ENCODE results near the gene CAMTA1.

The CAMTA1 gene

DNA sequence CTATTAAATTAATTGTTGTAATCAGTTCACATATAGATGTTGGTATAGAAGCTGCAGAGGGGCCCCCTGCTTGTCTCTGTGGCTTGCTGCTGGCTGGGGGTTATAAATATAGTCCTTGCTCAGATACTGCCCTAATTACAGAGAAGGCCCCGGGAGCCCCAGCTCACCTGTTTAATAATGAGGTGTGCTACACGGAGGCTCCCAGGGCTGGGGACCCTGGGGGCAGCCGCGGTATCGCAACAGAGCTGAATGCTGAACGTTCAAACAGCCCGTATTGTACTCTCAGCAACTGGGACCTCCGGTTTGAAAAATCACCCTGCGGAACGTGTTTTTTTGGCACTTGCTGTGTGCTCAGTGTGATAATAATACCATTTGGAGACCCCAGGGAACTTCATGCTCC, 309.3 kb downstream of the CAMTA1 start:
- DNase-seq: no peak

GRCh38 chr1:7095343-7095964, 310.2 kb downstream of the CAMTA1 start:
- no peak for DNase-seq

- no peak for DNase-seq
These were observed 312.8 kb downstream of the CAMTA1 start for GRCh38 chr1:7097938-7098592.

GRCh38 chr1:7098641-7099040, 313.4 kb downstream of the CAMTA1 start:
- DNase-seq: no peak

DNA sequence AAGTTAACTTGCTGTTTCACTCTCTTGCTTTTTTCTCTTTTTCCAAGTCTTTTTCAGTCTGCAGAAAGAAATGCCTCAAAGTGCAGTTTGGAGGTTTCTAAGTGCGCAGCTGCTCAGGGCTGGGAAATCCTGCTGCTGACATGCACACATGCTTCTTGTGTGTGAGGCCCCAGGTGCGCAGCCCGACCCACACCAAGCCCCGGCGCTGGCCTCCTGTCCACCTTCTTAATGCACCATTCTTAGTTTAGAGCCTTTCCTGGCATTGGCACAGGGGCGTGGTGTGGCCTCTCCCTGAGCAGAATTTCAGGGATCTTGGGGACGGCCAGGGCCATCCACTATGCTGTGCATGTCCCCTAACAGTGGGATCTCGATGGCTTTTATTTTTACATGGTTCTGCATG, 315.2 kb downstream of the CAMTA1 start:
- DNase-seq: no peak

- DNase-seq: no peak
These were observed 315.9 kb downstream of the CAMTA1 start for GRCh38 chr1:7101187-7101586.

DNA sequence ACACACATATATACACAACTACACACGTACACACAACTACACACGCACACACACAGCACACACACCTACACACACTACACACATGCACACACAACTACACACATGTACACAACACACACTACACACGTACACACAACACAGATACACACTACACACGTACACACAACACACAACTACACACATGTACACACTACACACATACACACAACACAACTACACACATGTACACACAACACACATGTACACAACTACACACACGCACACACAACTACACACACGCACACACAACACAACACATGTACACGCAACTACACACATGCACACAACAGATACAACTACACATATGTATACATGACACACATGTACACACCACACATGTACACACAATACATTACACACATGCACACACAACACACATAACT, 318.1 kb downstream of the CAMTA1 start:
- no peak for DNase-seq

- no peak for DNase-seq
These were observed 318.6 kb downstream of the CAMTA1 start for GRCh38 chr1:7103874-7104273.

DNA sequence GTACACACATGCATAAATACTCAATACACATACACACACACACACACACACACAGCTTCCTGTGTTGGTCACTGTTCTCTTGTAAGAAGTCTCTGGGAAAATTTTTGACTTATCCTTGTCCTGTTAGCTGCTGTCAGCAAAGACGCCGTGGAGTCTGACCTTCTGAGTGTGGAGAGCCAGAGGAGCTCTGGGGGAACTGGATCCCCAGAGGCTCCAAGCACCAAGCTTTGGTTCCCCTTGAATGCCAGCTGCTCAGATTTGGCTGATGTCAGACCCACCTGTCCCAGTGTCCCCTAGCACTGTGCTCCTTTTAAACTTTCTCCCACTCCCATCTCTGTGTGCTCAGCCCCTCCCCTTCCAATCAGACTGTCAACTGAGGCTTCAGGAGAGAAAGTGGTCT, 319.1 kb downstream of the CAMTA1 start:
- DNase-seq: no peak

DNA sequence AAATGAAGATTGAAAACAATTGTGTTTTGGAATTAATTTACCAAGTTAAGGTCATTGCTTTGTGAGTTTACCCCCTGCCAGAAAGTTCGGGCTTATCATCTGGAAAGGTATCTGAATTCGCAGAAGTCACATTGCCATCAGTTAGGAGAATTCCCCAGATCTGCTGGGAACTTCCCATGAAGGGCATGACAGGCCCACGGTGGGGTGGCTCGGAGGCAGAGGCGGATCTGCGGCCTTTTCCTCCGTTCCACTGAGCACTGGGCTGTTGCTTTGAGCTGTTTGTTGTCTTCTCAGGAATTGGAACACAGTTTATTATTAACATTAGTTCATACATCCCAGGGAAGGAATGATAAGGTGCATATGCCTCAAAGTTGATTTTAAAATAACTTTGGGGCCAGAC, 320.0 kb downstream of the CAMTA1 start:
- DNase-seq: no peak

GRCh38 chr1:7106442-7107108, 321.3 kb downstream of the CAMTA1 start:
- DNase-seq: no peak

GRCh38 chr1:7107109-7107830, 322.0 kb downstream of the CAMTA1 start:
- DNase-seq: no peak

DNA sequence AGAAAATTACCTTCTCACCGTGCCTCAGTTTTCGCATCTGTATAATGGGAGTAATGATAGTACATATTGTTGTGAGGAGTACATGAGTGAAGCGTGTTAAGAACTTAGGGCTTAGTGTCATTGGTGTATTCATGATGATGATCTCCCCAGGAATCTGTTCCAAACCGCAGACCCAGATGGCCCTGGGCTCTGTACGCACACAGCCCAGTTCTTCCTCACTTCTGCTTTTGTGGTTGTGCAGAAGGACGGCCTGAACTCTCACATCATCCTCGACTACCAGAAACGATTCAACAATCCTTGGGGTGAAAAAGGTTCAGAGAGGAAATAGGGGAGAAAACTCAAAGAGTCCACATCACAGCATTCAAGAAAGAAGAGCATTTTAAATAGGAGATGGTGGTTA, 323.0 kb downstream of the CAMTA1 start:
- DNase-seq: no peak

DNA sequence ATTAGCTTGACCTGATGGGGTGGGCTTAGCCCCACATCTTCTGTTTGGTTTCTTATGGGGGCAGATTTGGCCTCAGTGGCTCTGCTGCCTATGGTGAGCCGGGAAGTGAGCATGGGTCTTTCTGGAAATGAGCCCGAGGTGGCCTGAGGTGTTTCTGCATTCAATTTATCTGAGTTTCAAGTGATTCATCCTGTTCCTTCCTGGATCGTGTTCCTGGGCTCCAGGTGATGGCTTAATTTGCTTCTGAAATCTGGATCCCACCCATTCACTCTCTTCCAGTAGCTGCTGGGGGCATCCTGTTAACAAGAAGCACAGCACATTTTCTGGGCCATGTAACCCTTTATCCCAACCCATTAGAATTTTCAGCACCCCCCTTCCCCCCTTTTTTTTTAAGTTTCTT, 324.6 kb downstream of the CAMTA1 start:
- no peak for DNase-seq

GRCh38 chr1:7110321-7110720, 325.1 kb downstream of the CAMTA1 start:
- no peak for DNase-seq

GRCh38 chr1:7111853-7112252, 326.6 kb downstream of the CAMTA1 start:
- DNase-seq: no peak

DNA sequence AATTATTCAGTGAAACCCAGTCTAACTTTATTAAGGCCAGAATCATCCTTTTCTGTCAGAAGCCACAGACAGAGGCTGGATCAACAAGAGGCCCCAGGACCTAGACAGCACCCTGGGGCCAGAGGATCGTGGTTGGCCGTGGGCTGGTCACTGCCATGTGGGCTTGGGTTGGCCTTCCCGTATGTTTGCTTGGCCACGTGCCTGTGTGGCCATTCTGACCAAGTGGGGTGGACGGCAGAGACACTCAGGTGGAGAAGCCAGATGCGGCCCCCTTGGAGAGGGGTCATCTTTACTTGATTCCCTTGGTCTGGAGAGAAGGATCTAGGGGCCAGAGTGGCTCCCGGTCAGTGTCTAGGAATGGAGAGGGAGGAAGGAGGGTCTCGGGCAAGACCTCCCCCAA, 327.9 kb downstream of the CAMTA1 start:
- no peak for DNase-seq

DNA sequence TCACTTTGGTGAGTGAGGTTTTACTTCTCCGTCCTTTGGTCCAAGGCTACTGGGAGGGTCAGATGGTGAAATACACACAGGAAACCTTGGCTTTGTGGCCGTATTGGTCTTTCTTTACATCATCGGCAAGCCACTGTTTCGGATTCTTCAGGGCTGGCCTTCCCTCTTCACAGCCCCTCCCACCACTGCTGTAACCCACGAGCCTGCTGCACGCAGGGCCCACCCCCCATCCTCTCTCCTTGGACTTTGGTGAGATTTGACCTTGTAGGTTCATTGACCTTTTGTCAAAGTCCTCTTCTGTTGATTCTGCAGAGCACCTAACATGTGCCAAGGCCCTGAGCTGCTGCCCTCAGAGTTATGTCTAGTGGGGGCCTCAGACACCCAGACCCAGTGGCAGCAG, 328.6 kb downstream of the CAMTA1 start:
- no peak for DNase-seq

DNA sequence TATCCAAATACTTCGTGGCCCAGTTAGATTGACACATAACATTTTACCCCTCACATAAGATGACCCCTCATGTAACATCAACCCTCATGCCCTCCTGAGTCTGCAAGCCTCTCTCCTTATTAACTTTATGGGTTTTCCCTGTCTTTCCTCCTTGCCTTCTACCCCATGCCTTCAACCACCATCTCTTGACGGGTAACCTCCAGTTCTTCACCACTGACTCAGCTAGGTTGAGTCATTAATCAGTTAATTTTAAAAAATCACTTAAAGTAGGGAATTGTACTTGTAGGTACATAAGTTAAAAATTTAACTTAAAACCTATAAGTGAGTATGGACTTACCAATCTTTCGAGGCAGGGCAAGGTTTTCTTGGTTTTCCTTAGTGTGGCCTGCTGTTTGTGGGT, 330.7 kb downstream of the CAMTA1 start:
- no peak for DNase-seq

GRCh38 chr1:7117399-7118281, 332.4 kb downstream of the CAMTA1 start:
- peak; percentile 56 for DNase-seq

DNA sequence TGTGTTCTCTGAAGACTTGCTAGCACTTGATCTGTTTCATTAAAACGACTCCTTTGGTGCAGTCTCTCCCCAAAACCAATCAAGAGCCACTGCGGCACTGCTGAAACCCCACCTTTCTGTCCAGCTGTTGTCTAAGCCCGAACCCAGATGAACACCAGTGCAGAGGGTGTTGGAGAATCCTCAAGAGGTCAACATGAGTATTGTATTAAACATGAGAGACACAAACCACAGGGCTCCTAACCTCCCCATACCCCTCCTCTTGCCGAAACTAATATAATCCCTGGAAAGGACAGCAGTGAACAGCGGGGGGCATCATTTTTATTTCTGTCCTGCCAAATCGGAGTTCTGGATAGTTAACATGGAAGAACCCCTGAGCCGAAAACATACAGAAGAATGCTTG, 333.9 kb downstream of the CAMTA1 start:
- no peak for DNase-seq

GRCh38 chr1:7120863-7121621, 335.8 kb downstream of the CAMTA1 start:
- no peak for DNase-seq
